Endometrial microvascular endothelial cells (primary cell): Measurements from ENCODE around the gene CDH4. TPM values are rescaled to one million over a fixed set of nuclear protein-coding genes. Genes with fewer than 3 reads are reported as not detected.

Experiments used
- in situ Hi-C: cut with HindIII; loops from 2 replicates; pipeline ENCODE4 v1.10.0; 2017; ENCODE audit warnings: low sequenced_read_pairs, low pct_unique_long_range_greater_than_20kb; ENCODE audit errors: inconsistent ontology term
- total RNA-seq: library from RNA; depleted of rRNA; stranded (reverse); fragments of >200 nt; gene quantifications from one replicate; pipeline ENCODE4 v1.2.3, GENCODE V29; 2015; ENCODE audit errors: inconsistent ontology term

CDH4 gene
- total RNA-seq, 1 donor from 2014 or later = 31.2 TPM

GRCh38 chr20:61835301-61835700, 583.2 kb downstream of the CDH4 start:
- in situ Hi-C loops = no loop called here

GRCh38 chr20:61835791-61836350, 583.8 kb downstream of the CDH4 start:
- in situ Hi-C loops = no loop called here

DNA sequence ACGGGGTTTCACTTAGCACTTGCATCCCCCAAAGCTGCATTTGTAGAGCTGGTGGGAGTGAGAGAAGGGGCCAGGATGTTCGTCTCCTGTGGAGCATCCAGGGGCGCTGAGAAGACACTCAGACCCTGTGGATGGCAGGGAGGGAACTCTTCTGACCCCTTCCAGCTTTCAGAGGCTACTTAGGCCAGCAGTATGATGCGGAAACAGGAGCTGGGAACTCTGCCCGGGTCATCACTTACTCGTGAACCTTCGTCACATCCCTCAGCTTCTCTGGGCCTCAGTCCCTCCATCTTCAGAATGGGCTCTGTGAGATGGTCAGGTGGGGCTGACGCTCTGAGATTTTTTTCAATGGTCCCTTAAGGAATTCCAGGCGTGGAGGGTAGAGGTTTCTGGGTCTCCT, 585.1 kb downstream of the CDH4 start:
- in situ Hi-C loops = no loop called here

DNA sequence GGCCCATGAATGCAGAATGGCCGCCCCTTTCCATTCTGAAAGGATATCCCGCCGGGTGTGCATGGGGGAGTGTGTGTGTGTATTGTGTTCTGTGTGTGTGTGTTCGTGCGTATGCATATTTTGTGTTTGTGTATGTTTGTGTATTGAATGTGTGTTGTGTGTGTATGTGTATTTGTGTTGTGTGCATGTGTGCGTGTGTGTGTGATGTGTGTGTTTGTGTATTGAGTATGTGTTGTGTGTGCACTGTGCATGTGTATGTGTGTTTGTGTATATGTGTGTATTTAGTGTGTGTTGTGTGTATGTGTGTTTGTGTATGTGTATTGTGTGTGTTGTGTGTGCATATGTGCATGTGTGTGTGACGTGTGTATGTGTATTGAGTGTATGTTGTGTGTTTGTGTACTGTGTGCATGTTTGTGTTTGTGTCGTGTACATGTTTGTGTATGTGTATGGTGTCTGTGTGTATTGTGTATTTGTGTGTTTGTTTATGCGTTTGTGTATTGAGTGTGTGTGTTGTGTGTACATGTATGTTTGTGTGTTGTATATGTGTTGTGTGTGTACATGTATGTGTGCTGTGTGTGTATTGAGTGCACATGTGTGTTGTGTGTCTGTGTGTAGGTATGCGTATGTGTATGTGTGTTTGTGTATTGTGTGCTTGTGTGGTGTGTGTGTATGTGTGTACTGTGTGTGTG, 587.3 kb downstream of the CDH4 start:
- in situ Hi-C loops = no loop called here

DNA sequence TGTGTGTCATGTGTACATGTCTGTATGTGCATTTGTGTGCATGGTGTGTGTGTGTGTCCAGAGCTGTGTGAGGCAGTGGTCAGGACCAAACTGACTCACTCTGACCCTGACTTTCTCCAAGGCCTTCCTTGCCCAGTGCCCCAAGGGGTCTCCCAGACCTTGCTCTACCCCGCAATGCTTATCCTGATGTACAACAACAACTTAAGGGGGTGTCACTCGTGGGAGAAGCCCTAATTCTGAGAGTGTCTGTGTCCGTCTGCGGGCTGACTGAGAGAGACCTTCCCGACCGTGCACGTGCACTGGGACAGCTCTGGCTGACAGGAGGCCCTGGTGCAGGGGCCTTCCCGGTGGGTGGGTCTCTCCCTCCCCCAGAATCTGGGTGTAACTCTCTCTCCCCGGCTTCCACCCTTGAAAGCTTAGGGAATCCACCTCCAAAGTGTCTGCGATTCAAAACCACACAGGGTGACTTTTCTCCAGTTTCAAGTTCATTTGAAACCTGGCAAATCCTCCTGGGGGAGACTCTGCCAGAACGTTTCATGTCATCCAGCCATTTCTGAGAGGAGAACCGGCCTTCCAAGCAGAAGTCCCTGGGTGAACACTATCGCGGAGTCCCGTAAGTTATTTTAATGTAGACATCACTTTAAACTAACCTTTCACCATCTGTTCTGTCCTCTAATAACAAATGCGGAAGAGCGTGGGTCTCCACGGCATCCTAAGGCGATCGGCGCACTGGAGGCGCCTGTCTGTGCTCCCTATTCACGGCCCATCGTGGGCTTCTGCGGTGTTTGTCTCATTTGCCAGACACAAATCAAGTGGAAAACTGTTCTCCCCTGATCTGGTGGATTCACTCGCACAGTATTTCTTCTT, 588.1 kb downstream of the CDH4 start:
- in situ Hi-C loops = no loop called here

GRCh38 chr20:61840779-61841455, 588.9 kb downstream of the CDH4 start:
- in situ Hi-C loops = no loop called here

DNA sequence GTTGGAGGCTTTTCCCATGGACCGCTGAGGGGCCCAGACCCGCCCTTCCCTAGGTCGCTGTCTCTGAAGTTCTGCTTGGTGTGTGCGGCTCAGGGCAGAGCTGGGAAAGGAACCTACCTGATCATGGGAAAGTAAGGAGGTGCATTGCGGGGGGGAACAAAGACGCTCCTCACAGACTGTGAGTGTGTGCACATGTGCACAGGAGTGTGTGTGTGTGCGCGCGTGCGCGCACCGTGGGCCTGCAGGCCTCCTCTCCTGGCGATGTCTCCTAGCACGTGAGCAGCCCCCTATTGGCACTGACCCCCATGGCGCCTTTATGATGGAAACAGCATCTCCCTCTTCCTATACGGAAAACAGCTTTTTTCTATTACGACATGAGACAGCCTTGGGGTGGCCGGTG, 589.5 kb downstream of the CDH4 start:
- in situ Hi-C loops = no loop called here

- in situ Hi-C loops = no loop called here
These were observed 589.9 kb downstream of the CDH4 start for GRCh38 chr20:61841966-61842365.

DNA sequence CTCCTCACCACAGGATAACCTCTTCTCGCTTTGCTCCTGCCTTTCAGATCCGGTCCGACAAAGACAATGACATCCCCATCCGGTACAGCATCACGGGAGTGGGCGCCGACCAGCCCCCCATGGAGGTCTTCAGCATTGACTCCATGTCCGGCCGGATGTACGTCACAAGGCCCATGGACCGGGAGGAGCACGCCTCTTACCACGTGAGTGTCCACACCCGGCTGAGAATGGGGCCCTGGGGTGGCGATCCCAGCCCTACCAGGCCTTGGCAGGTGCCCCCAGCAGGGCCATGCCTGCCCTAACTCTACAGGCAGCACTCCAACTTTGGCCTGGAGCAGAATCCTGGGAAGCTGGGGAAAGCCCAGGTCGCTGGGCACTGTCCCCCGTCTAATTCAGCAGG, 592.6 kb downstream of the CDH4 start:
- in situ Hi-C loops = no loop called here

DNA sequence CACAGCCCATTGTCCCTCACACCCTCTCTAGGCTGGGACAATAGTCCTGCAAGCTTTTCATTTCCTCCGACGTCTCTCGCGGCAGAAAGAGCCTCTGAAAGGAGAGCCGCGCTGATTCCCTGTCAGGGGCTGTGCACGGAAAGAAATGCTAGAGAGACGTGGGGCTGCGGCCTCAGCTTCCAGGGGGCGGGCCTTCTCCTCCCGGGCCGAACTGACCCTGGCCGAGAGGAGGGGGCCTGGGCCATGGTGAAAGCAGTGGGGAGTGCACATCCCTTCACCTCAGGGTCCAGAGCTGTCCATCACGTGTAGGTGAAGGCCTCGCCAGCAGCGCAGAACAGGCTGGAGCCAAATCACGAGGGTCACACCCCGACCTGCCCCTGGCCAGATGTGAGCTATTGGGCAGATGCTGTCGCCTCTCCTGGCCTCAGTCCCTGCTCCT, 593.2 kb downstream of the CDH4 start:
- in situ Hi-C loops = no loop called here

- in situ Hi-C loops = no loop called here
These were observed 594.0 kb downstream of the CDH4 start for GRCh38 chr20:61846074-61846473.

GRCh38 chr20:61846741-61847419, 594.8 kb downstream of the CDH4 start:
- in situ Hi-C loops = no loop called here

GRCh38 chr20:61847420-61847748, 595.3 kb downstream of the CDH4 start:
- in situ Hi-C loops = no loop called here

DNA sequence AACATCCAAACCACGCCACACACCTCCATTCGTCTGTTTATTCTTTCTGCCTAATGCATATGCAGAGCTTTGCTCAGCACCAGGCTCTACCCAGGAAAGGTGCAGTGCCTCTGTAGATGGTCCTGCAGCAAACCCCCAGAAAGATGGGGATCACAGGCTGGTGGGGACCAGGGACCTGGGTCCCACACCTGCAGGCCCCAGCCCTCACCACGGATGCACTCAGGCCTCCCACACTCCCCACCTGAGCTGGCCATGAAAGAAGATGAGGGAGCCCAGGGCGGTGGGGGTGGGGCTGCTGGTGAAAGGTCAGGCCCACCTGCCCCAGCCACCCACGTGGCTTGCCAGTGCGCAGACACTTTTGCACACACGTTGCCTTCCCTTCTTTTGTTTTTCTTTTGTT, 595.9 kb downstream of the CDH4 start:
- in situ Hi-C loops = no loop called here

DNA sequence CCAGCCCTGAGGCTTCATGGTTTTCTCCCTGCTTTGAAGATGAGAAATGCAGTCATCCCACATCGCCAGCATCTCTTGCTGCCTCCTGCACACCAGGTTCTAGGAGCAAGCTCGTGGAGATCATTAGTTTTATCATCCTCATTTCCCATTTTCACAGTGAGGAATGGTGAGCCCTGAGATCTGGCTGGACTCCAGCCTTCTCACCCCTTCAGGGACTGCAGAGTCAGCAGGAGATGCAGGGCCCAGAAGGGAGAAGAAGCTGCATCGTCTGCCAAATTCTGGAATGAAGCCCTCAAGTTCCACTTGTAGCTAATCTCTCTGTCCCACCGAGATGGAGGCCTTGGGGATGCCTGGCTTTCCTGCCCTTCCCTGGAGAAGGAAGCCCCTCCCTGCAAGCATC, 596.8 kb downstream of the CDH4 start:
- in situ Hi-C loops = no loop called here

DNA sequence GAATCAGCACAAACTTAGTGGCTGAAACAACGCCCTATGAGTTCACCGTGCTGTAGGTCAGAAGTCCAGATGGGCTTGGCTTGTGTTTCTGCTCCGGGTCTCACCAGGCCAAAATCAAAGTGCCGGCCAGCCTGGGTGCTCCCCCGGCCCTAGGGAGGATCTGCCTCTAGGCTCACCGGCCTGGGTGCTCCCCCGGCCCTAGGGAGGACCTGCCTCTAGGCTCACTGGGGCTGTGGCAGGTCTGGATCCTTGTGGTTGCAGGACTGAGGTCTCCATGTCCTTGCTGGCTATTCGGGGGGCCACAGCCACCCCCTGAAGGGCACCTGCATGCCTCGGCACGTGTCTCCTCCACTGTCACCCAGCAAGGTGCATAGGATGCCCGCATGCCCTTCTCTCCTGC, 597.3 kb downstream of the CDH4 start:
- in situ Hi-C loops = no loop called here

DNA sequence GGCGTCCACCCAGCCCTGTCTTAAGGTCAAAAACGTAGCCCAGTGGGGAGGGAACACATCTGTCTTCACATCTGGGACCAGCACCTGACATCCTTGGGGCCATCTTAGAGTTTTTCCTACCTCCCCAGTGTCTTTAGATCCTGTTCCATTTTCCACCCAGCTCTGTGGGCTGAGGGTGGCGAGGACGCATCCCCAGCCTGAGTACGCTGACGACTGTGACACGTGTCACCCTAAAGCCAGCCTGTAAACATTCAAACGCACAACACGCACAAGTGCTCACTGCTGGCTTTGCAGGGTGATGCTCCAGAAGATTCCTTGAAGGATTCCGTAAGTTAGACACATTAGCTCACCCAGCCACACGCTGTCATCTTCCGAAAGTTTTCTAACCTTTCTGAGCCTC, 597.8 kb downstream of the CDH4 start:
- in situ Hi-C loops = no loop called here

DNA sequence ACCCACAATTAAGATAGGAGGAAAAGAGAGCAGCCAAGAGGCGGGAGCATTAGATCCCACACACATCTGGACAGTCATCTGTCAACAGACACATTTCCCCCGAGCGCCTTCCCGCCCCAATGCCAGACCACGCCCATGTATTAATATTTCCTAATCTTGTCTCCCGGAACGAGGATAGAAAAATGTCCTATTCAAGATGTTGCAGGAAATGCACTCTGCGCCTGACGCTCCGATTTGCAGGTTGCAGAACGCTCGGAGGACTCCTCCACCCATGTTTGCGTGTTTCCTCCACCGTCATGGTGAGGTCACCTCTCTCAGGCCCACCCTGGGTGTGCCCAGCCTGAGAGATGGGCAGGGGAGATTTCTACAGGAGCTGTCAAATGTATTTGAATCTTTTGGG, 598.4 kb downstream of the CDH4 start:
- in situ Hi-C loops = no loop called here
